ENCODE measurements around the gene S100A14. TPM values are rescaled to one million over a fixed set of nuclear protein-coding genes. Genes with fewer than 3 reads are reported as not detected.

The S100A14 gene
- polyA plus RNA-seq, 1 of the 3 experiments (the other 2 are of a cell fraction), result 0.15 TPM

- Histone ChIP-seq H3K4me1 (ENCODE audit: control insufficient read depth in 1 of 2, insufficient read depth in 2 of 2, low read depth in 1 of 2, low read length in 1 of 2) (peaks cover 10 to 11% of the 10 kb centered on the region in 2 experiments; a peak in 2 of 4 replicates), H3K79me2 (ENCODE audit: insufficient read depth) (no peaks in the 10 kb centered on the region), H3F3A (replicated peaks; ENCODE audit: insufficient read depth) (peaks cover 8% of the 10 kb centered on the region), H3K9me3 (no peaks in the 10 kb centered on the region), H3K27me3 (ENCODE audit: insufficient read depth) (no peaks in the 10 kb centered on the region), H3K9me2 (no peaks in the 10 kb centered on the region), H2AFZ (ENCODE audit: low read depth) (no peak overlapping the region), H3K27ac (ENCODE audit: low read depth in 2 of 2, low read length in 1 of 2) (no peak overlapping the region), H3K4me2 (no peak overlapping the region), H4K20me1 (ENCODE audit: insufficient read depth) (no peaks in the 10 kb centered on the region), H3K9ac (no peak overlapping the region), H3K36me3 (replicated peaks in 1 of 2; ENCODE audit: control insufficient read depth in 1 of 2, insufficient read depth in 2 of 2, low read length in 1 of 2) (no peaks in the 10 kb centered on the region), H3K4me3 (ENCODE audit: low read depth in 2 of 2, low read length in 1 of 2) (no peak overlapping the region)
- ChIA-PET CTCF (interaction anchor here (1.1 to 2.0 kb wide), 6 partner anchors 11 to 271 kb away, joined by 3 to 6 read pairs (median 4); partner anchors contain the start of gene CHTOP), POLR2A (interaction anchor here (0.6 kb wide), 2 partner anchors 14 to 33 kb away, joined by 3 read pairs; no protein-coding TSS in a partner anchor)
- DNase-seq, result no peak
- WGBS (ENCODE audit: low lambda C conversion rate), result 87% methylated on average over 7 of the region's 7 CpGs
- TF ChIP-seq JUND (IDR thresholded peaks at IDR 0.05) (no peak), EP300 (IDR thresholded peaks at IDR 0.05; ENCODE audit: borderline replicate concordance in 1 of 2, low read depth in 1 of 2, low read length in 1 of 2) (no peak), EZH2phosphoT487 (IDR thresholded peaks at IDR 0.05; ENCODE audit: borderline replicate concordance, low read depth) (no peak), TAF1 (IDR thresholded peaks at IDR 0.05; ENCODE audit: borderline replicate concordance, low read depth, low read length) (no peak), RFX5 (IDR thresholded peaks at IDR 0.05; ENCODE audit: low read length) (no peak), FOSL2 (IDR thresholded peaks at IDR 0.05; ENCODE audit: borderline replicate concordance, low read depth) (no peak)
These were observed 7.0 kb upstream of the S100A14 start for GRCh38 chr1:153623101-153623500.

GRCh38 chr1:153619171-153619570, 3.0 kb upstream of the S100A14 start:
- Histone ChIP-seq H3K36me3 (replicated peaks in 1 of 2; ENCODE audit: control insufficient read depth in 1 of 2, insufficient read depth in 2 of 2, low read length in 1 of 2) (no peaks in the 10 kb centered on the region), H4K20me1 (ENCODE audit: insufficient read depth) (no peaks in the 10 kb centered on the region), H3K9me2 (no peaks in the 10 kb centered on the region), H3K27ac (ENCODE audit: low read depth in 2 of 2, low read length in 1 of 2) (no peak overlapping the region), H3K79me2 (ENCODE audit: insufficient read depth) (no peaks in the 10 kb centered on the region), H3F3A (replicated peaks; ENCODE audit: insufficient read depth) (peaks cover 4% of the 10 kb centered on the region), H3K4me3 (ENCODE audit: low read depth in 2 of 2, low read length in 1 of 2) (no peak overlapping the region), H3K4me2 (no peak overlapping the region), H3K4me1 (ENCODE audit: control insufficient read depth in 1 of 2, insufficient read depth in 2 of 2, low read depth in 1 of 2, low read length in 1 of 2) (peaks cover 0 to 4% of the 10 kb centered on the region in 2 experiments; a peak in 1 of 4 replicates), H3K27me3 (ENCODE audit: insufficient read depth) (no peaks in the 10 kb centered on the region), H3K9me3 (no peaks in the 10 kb centered on the region), H2AFZ (ENCODE audit: low read depth) (no peak overlapping the region), H3K9ac (no peak overlapping the region)
- no peak for DNase-seq
- 98% methylated on average over 5 of the region's 6 CpGs for WGBS (ENCODE audit: low lambda C conversion rate)
- ChIA-PET CTCF (interaction anchor here (0.6 to 8.0 kb wide), 7 partner anchors 9 to 109 kb away, joined by 3 to 100 read pairs (median 4); partner anchors contain the start of genes S100A1 and S100A13), POLR2A (interaction anchor here (1.3 kb wide), 1 partner anchor 15 kb away, joined by 3 read pairs; the partner anchor contains the start of gene CHTOP)
- TF ChIP-seq, protein P1, sequence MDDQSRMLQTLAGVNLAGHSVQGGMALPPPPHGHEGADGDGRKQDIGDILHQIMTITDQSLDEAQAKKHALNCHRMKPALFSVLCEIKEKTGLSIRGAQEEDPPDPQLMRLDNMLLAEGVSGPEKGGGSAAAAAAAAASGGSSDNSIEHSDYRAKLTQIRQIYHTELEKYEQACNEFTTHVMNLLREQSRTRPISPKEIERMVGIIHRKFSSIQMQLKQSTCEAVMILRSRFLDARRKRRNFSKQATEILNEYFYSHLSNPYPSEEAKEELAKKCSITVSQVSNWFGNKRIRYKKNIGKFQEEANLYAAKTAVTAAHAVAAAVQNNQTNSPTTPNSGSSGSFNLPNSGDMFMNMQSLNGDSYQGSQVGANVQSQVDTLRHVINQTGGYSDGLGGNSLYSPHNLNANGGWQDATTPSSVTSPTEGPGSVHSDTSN (IDR thresholded peaks at IDR 0.05), result no peak
- TF ChIP-seq RAD21 (IDR thresholded peaks at IDR 0.05; ENCODE audit: low read length) (no peak), CHD2 (IDR thresholded peaks at IDR 0.05; ENCODE audit: low read length, partially characterized antibody) (no peak), GATA2 (CRISPR knock-in tag; IDR thresholded peaks at IDR 0.05) (no peak), FOXJ3 (CRISPR knock-in tag; IDR thresholded peaks at IDR 0.05) (no peak), IRF3 (IDR thresholded peaks at IDR 0.05; ENCODE audit: low read depth, low read length) (no peak), RXRA (IDR thresholded peaks at IDR 0.05; ENCODE audit: borderline replicate concordance, low read depth) (no peak), POLR2AphosphoS5 (IDR thresholded peaks at IDR 0.05; ENCODE audit: low read depth, low read length) (no peak), EP300 (IDR thresholded peaks at IDR 0.05; ENCODE audit: borderline replicate concordance in 1 of 2, low read depth in 1 of 2, low read length in 1 of 2) (no peak), EZH2phosphoT487 (IDR thresholded peaks at IDR 0.05; ENCODE audit: borderline replicate concordance, low read depth) (no peak), REST (IDR thresholded peaks at IDR 0.05; ENCODE audit: low read depth, low read length) (no peak), ELF1 (IDR thresholded peaks at IDR 0.05) (no peak), YY1 (IDR thresholded peaks at IDR 0.05; ENCODE audit: low read depth) (no peak), CTCF (IDR thresholded peaks at IDR 0.05) (no peak), RFX5 (IDR thresholded peaks at IDR 0.05; ENCODE audit: low read length) (no peak)

Data from SK-N-SH (cell line).